Kidney glomerular epithelial cell (primary cell): ENCODE data around the gene PAPPA.

Source experiments
- DNase-seq: peaks from one replicate; lab custom pipeline; 2025; lab: John Stamatoyannopoulos, UW

PAPPA gene

GRCh38 chr9:116151966-116152381 lies 1.6 kb upstream of the PAPPA start:
- DNase-seq, result peak; percentile 65

GRCh38 chr9:116152390-116152789 lies 1.2 kb upstream of the PAPPA start:
- DNase-seq, result peak; percentile 65

- DNase-seq, result no peak
Observed at GRCh38 chr9:116152941-116153764, 438 bp upstream of the PAPPA start.

GRCh38 chr9:116154334-116154975 lies 864 bp downstream of the PAPPA start:
- DNase-seq, result no peak

- peak; percentile 62 for DNase-seq
Observed at GRCh38 chr9:116154976-116155697, 1.5 kb downstream of the PAPPA start.

- peak; percentile 62 for DNase-seq
Observed at GRCh38 chr9:116155698-116156039, 2.1 kb downstream of the PAPPA start.

GRCh38 chr9:116156621-116157314 lies 3.2 kb downstream of the PAPPA start:
- DNase-seq, result peak; percentile 76

- peak; percentile 51 for DNase-seq
Observed at GRCh38 chr9:116157436-116158138, 4.0 kb downstream of the PAPPA start.

- DNase-seq, result no peak
Observed at GRCh38 chr9:116160676-116161571, 7.3 kb downstream of the PAPPA start.

- DNase-seq, result no peak
Observed at GRCh38 chr9:116162241-116162781, 8.7 kb downstream of the PAPPA start.

- DNase-seq, result no peak
Observed at GRCh38 chr9:116163293-116164055, 9.9 kb downstream of the PAPPA start.

GRCh38 chr9:116165912-116166311 lies 12.3 kb downstream of the PAPPA start:
- DNase-seq, result no peak

GRCh38 chr9:116166713-116167112 lies 13.1 kb downstream of the PAPPA start:
- no peak for DNase-seq

- no peak for DNase-seq
Observed at GRCh38 chr9:116168231-116168630, 14.6 kb downstream of the PAPPA start.

- DNase-seq, result no peak
Observed at GRCh38 chr9:116172216-116172615, 18.6 kb downstream of the PAPPA start.

GRCh38 chr9:116174347-116174746 lies 20.8 kb downstream of the PAPPA start:
- no peak for DNase-seq

- DNase-seq, result no peak
Observed at GRCh38 chr9:116175614-116176013, 22.0 kb downstream of the PAPPA start.

- DNase-seq, result no peak
Observed at GRCh38 chr9:116178481-116179211, 25.1 kb downstream of the PAPPA start.

GRCh38 chr9:116179568-116179967 lies 26.0 kb downstream of the PAPPA start:
- DNase-seq, result no peak
